Measurements from ENCODE around the gene C1GALT1C1.
"Not testable (repeated sequence)": the region's sequence is repeated elsewhere in the genome, so short reads cannot be mapped to it uniquely, and the experiment has no call there.

Gene C1GALT1C1

DNA sequence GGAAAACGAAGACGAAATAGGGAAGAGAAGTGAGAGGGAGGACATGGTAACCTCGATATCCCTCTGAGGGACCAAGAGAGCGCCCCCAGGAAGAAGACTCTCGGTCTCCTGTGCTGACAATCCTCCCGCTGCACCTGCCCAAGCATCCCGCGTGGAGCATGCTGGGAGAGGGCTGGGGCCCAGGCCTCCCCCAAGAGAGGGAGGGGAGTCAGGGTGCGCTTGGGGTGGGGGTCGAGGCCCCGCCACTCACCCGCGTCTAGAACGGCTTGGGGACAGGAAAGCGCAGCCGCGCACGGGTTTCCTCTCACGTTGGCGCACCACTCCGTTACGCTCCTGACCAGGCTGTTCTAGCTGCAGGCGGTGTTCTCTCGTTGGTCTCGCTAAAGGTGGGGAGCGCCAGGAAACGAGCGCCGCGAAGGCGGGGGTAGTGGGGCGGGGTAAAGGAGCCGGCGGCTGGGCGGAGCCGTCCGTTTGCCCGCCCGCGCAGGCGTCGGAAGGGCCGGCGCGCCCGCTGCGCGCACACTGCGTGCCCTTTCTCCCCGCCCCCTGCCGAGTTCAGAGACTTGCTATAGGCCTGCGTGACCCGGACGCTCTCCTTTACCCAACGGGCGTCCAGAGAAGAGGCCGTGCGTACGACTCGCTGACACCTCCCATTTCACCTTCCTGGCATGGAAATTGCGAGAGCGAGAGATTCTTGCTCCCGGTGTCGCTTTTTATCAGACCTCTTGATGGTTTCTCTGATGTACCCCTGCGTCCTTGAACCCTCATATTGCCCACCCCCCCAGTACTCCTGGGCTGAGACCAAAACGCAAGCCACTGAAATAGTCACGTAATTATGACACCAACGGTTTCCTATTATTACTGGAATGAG lies at the start of gene C1GALT1C1:
TSS of gene C1GALT1C1 (minus strand) at position 388 of the 871 bp plus-strand sequence. CDS start 2,888 bp downstream, outside the sequence.
- DNase-seq (ENCODE audit: low read depth), result peak; percentile 80

DNA sequence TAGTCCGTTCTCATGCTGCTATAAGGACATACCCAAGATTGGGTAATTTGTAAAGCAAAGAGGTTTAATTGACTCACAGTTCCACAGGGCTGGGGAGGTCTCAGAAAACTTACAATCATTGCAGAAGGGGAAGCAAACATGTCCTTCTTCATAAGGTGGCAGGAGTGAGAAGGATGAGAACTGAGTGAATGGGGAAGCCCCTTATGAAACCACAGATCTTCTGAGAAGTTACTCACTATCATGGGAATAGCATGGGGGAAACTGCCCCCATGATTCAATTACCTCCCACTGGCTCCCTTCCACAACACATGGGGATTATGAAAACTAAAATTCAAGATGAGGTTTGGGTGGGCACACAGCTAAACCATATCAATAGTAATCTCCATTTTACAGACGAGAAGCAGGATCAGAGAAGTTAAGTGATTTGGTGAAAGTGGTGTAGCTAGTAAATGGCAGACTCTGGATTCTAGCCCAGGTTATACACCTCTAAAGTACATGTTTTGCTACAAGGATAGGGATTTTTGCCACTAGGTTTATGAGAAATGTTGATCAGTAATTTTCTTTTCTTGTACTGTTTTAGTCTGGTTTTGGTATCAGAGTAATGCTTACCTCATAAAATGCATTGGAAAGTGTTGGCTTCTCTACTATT lies 47.3 kb upstream of the C1GALT1C1 start:
- no peak for DNase-seq (ENCODE audit: low read depth)

- DNase-seq (ENCODE audit: low read depth), result no peak
These were observed 43.1 kb upstream of the C1GALT1C1 start for GRCh38 chrX:120672841-120673530.

DNA sequence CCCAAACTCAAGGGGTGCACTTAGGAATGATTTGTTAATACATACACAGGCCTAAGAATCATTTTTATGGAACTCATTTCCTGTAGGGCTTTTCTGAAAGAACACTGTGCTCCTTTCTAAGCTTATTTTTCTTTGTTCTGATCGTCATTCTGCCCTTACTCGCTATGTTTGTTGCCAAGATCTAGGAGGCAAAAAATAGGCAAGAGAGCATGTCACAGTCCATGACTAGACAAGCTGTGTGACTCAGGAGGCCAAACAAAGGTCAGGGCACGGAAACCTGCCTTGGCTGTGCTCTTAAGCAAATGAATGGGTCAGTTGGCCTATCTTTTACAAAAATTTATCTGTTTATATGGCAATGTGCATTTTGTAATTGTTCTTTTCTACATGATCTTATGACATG lies 42.5 kb upstream of the C1GALT1C1 start:
- DNase-seq (ENCODE audit: low read depth), result no peak

- DNase-seq (ENCODE audit: low read depth), result no peak
These were observed 42.1 kb upstream of the C1GALT1C1 start for GRCh38 chrX:120671963-120672362.

- DNase-seq (ENCODE audit: low read depth), result no peak
These were observed 38.5 kb upstream of the C1GALT1C1 start for GRCh38 chrX:120668357-120668756.

- not testable (repeated sequence) for DNase-seq (ENCODE audit: low read depth)
These were observed 34.7 kb upstream of the C1GALT1C1 start for GRCh38 chrX:120664535-120664934.

GRCh38 chrX:120664081-120664480 lies 34.2 kb upstream of the C1GALT1C1 start:
- DNase-seq (ENCODE audit: low read depth), result no peak

DNA sequence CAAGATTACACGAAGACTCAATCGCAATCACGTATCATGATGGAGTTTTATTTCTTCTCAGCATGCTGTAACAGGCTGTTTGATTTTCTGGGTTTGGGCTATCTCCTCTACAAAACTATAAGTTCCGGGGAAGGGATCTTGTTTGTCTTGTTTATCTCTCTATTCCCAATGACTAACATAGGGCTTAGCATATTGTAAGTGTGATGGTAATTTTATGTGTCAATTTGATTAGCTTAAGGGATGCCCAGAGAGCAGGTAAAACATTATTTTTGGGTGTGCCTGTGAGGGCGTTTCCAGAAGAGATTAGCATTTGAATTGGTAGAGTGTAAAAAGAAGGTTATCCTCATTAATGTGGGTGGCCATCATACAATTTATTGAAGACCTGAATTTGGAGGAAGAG lies 32.8 kb upstream of the C1GALT1C1 start:
- DNase-seq (ENCODE audit: low read depth), result no peak

DNA sequence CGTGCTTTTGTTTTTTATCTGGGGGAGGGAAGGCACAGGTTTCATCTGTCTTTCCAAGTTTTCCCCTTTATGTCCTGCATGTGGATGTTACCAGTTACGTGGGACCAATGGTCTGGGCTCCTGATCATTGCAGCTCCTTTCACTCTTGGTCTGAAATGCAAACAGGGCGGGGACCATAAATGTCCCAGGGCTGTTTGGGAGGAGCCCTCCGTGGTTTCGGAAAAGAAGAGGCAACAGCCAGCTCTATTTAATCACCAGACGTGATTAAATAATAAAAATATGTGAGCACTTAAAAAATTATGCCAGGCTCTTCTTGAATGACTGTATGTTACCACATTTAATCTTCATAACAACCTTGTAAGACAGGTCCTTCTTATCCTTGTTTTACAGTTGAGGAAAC lies 30.8 kb upstream of the C1GALT1C1 start:
- DNase-seq (ENCODE audit: low read depth), result no peak

DNA sequence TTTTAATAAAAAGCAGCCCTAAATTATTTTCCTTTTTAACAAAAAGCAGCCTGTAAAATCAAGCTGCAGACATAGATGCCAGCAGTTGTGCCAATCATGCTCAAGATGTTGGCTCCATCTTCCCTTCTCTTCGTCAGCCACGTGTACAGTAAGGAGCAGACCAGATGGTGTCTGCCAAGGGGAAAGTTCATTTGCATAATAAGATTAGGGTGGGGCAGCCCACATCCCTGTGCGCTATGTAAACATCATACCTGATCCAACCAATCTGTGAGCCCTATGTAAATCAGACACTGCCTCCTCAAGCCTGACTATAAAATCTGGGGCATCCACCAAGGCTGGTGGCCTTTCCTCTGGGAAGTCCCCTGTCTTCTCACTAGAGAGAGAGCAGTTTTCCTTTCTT lies 23.1 kb upstream of the C1GALT1C1 start:
- no peak for DNase-seq (ENCODE audit: low read depth)

DNA sequence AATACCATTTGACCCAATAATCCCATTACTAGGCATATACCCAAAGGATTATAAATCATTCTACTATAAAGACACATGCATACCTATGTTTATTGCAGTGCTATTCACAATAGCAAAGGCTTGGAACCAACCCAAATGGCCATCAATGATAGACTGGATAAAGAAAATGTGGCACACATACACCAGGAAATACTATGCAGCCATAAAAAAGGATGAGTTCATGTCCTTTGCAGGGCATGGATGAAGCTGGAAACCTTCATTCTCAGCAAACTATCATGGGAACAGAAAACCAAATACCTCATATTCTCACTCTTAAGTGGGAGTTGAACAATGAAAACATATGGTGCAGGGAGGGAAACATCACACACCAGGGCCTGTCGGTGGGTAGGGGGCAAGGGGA lies 22.4 kb upstream of the C1GALT1C1 start:
- DNase-seq (ENCODE audit: low read depth), result not testable (repeated sequence)

- no peak for DNase-seq (ENCODE audit: low read depth)
These were observed 17.3 kb upstream of the C1GALT1C1 start for GRCh38 chrX:120647127-120647526.

- no peak for DNase-seq (ENCODE audit: low read depth)
These were observed 13.0 kb upstream of the C1GALT1C1 start for GRCh38 chrX:120642871-120643270.

- DNase-seq (ENCODE audit: low read depth), result no peak
These were observed 8.8 kb upstream of the C1GALT1C1 start for GRCh38 chrX:120638619-120639018.

DNA sequence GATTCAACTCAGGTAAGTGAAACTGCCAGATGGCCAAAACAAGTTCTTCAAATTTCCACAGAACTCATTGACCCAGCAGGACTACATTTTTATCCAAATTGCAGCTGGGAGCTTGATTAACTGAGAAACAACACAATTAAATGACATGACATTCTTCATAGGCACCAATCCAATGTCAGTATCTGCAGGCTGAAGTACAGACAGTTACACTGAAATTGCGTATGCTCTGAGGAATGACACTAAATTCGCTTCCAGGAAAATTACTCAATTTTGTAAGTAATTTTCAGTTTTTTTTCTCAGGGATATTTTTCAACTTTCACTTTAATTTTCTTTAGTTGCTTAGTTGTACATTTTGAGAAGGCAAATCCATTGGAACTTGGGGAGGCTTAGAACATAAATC lies 4.5 kb downstream of the C1GALT1C1 start:
- no peak for DNase-seq (ENCODE audit: low read depth)

- DNase-seq (ENCODE audit: low read depth), result no peak
These were observed 11.7 kb downstream of the C1GALT1C1 start for GRCh38 chrX:120617996-120618630.

GRCh38 chrX:120614816-120615215 lies 15.0 kb downstream of the C1GALT1C1 start:
- no peak for DNase-seq (ENCODE audit: low read depth)

- DNase-seq (ENCODE audit: low read depth), result no peak
These were observed 17.8 kb downstream of the C1GALT1C1 start for GRCh38 chrX:120612086-120612485.

GRCh38 chrX:120604361-120604782 lies 25.5 kb downstream of the C1GALT1C1 start:
- peak; percentile 2 for DNase-seq (ENCODE audit: low read depth)

- peak; percentile 57 for DNase-seq (ENCODE audit: low read depth)
These were observed 26.0 kb downstream of the C1GALT1C1 start, which contains the start of gene MCTS1 for GRCh38 chrX:120603707-120604360. TSS of gene MCTS1 (plus strand) at chrX:120604101. CDS start at chrX:120604237, 136 bp downstream.

GRCh38 chrX:120585702-120586101 lies 44.2 kb downstream of the C1GALT1C1 start:
- no peak for DNase-seq (ENCODE audit: low read depth)
